MM.1S (cell line): ENCODE measurements around the gene MEIOSIN.

Source experiments
- DNase-seq: peaks from one replicate; pipeline ENCODE4 v3.0.0-alpha.2; 2015
- H2AFZ ChIP-seq: fragments of 300-600 bp; sonication (generic); 2 replicates; pipeline ENCODE4 v1.6.0; 2016; ENCODE audit warnings: antibody characterized with exemption, low read length
- H3F3A ChIP-seq: fragments of 300-600 bp; sonication (generic); 2 replicates; pipeline ENCODE4 v1.6.1; 2016; ENCODE audit warnings: mild to moderate bottlenecking, antibody characterized with exemption, low read length, moderate library complexity, mixed read lengths; ENCODE audit not compliant: insufficient read depth
- H3K27ac ChIP-seq: fragments of 300-600 bp; sonication (generic); 2 replicates; pipeline ENCODE4 v1.5.1; 2016; ENCODE audit warnings: mild to moderate bottlenecking, low read length
- H3K27me3 ChIP-seq: fragments of 300-600 bp; sonication (generic); replicated peaks from 2 replicates; pipeline ENCODE4 v1.6.0; 2016; ENCODE audit warnings: low read length; ENCODE audit not compliant: insufficient read depth
- H3K36me3 ChIP-seq: fragments of 300-600 bp; sonication (generic); replicated peaks from 2 replicates; pipeline ENCODE4 v1.6.1; 2016; ENCODE audit warnings: mild to moderate bottlenecking, low read length, mixed read lengths; ENCODE audit not compliant: insufficient read depth
- H3K4me1 ChIP-seq: fragments of 300-600 bp; sonication (generic); 2 replicates; pipeline ENCODE4 v1.6.1; 2016; ENCODE audit warnings: low read length, mixed read lengths
- H3K4me2 ChIP-seq: fragments of 300-600 bp; sonication (generic); 2 replicates; pipeline ENCODE4 v1.6.0; 2016; ENCODE audit warnings: low read depth, low read length
- H3K4me3 ChIP-seq: fragments of 300-600 bp; sonication (generic); 2 replicates; pipeline ENCODE4 v1.5.1; 2016; ENCODE audit warnings: low read length, mixed read lengths
- H3K79me2 ChIP-seq: fragments of 300-600 bp; sonication (generic); 2 replicates; pipeline ENCODE4 v1.6.1; 2016; ENCODE audit warnings: mixed run types, low read length, mixed read lengths
- H3K9ac ChIP-seq: fragments of 300-600 bp; sonication (generic); 2 replicates; pipeline ENCODE4 v1.6.1; 2016; ENCODE audit warnings: low read length, mixed read lengths
- H3K9me2 ChIP-seq: fragments of 300-600 bp; sonication (generic); replicated peaks from 2 replicates; pipeline ENCODE4 v1.6.1; 2016; ENCODE audit warnings: mild to moderate bottlenecking, low read length, mixed read lengths; ENCODE audit not compliant: insufficient read depth
- H3K9me3 ChIP-seq: fragments of 300-600 bp; sonication (generic); replicated peaks from 2 replicates; pipeline ENCODE4 v1.6.1; 2016; ENCODE audit warnings: mild to moderate bottlenecking, low read length, mixed read lengths; ENCODE audit not compliant: insufficient read depth
- H4K20me1 ChIP-seq: fragments of 300-600 bp; sonication (generic); 2 replicates; pipeline ENCODE4 v1.6.1; 2016; ENCODE audit warnings: mild to moderate bottlenecking, low read length, moderate library complexity, mixed read lengths; ENCODE audit not compliant: insufficient read depth
- EZH2 ChIP-seq: fragments of 300-600 bp; sonication (generic); optimal IDR thresholded peaks from 2 replicates; pipeline ENCODE3; 2017; ENCODE audit warnings: low read depth, mild to moderate bottlenecking, antibody characterized with exemption, low read length, mixed read lengths
- EZH2phosphoT487 ChIP-seq: fragments of 300-600 bp; sonication (generic); IDR thresholded peaks from 2 replicates; pipeline ENCODE4 v1.6.1; 2018; ENCODE audit warnings: antibody characterized with exemption, low read length
- TF ChIP-seq, protein P1 (sequence below): fragments of 300-600 bp; sonication (generic); IDR thresholded peaks from 2 replicates; pipeline ENCODE4 v1.5.1; 2016; ENCODE audit warnings: antibody characterized with exemption, low read length, mixed read lengths

The MEIOSIN gene

DNA sequence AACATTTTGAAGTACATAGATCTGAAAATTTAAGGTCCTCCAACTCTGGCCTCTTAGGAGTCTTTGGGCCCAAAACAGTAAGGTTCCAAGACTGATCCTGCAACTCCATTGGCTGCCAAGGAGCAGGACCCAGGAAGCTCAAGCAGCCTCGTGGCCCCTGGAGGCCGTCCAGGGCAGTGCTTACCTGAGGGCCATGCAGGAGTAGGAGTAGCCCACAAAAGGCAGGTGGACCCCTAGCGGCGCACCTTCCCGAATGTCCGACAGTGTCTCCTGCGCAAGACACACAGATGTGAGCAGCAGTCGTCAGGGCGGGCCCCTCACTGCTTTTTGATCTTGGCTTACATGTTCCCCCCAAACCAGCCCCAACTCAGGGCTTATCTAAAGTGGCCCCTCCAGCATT, 41.5 kb downstream of the MEIOSIN start:
- no peaks in the 10 kb centered on the region for H3K79me2 ChIP-seq
- no peak overlapping the region for H2AFZ ChIP-seq
- no peaks in the 10 kb centered on the region for H3K9me2 ChIP-seq
- no peak overlapping the region for H3K9ac ChIP-seq
- no peak overlapping the region for H3K4me3 ChIP-seq
- no peaks in the 10 kb centered on the region for H3K36me3 ChIP-seq
- peaks cover 7% of the 10 kb centered on the region for H3K4me1 ChIP-seq
- TF ChIP-seq EZH2phosphoT487 (no peak), EZH2 (no peak)
- TF ChIP-seq, protein P1, sequence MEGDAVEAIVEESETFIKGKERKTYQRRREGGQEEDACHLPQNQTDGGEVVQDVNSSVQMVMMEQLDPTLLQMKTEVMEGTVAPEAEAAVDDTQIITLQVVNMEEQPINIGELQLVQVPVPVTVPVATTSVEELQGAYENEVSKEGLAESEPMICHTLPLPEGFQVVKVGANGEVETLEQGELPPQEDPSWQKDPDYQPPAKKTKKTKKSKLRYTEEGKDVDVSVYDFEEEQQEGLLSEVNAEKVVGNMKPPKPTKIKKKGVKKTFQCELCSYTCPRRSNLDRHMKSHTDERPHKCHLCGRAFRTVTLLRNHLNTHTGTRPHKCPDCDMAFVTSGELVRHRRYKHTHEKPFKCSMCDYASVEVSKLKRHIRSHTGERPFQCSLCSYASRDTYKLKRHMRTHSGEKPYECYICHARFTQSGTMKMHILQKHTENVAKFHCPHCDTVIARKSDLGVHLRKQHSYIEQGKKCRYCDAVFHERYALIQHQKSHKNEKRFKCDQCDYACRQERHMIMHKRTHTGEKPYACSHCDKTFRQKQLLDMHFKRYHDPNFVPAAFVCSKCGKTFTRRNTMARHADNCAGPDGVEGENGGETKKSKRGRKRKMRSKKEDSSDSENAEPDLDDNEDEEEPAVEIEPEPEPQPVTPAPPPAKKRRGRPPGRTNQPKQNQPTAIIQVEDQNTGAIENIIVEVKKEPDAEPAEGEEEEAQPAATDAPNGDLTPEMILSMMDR: no peak
- H4K20me1 ChIP-seq: no peaks in the 10 kb centered on the region
- H3F3A ChIP-seq: peaks cover 11% of the 10 kb centered on the region
- no peak for DNase-seq
- H3K27ac ChIP-seq: no peak overlapping the region
- no peaks in the 10 kb centered on the region for H3K27me3 ChIP-seq
- no peaks in the 10 kb centered on the region for H3K9me3 ChIP-seq
- no peak overlapping the region for H3K4me2 ChIP-seq

DNA sequence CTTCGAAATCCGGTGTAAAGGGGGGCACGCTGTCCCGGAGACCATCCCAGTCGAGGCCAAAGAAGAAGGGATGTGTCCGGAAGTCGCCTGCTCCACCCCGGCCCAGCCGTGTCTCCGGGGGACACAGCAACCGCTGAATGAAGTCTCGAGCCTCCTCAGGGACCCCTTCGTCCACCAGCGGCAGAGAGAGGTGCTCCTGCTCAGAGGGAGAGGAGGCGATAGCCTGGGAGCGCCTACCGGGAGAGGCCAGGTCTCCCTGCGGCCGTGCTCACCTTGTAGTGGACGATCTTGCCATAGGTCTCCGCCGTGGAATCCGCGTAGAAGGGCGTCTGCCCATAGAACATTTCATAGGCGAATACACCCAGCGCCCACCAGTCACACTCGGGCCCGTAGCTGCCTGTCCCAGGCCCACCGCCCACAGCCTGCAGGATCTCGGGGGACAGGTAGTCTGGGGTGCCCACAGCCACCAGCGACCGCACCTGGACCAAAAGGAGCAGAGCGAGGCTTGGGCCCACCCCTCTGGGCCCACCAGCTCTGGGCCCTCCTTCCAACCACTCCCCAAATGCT, 44.2 kb downstream of the MEIOSIN start:
- no peak for DNase-seq
- Histone ChIP-seq H4K20me1 (no peaks in the 10 kb centered on the region), H3K9me2 (no peaks in the 10 kb centered on the region), H3K27me3 (no peaks in the 10 kb centered on the region), H3K4me1 (0 out of 2 replicates have a peak, but pooled peaks cover 6% of the 10 kb centered on the region), H3K9me3 (no peaks in the 10 kb centered on the region), H3K79me2 (no peaks in the 10 kb centered on the region), H3K4me2 (no peak overlapping the region), H3K9ac (no peak overlapping the region), H3K4me3 (no peak overlapping the region), H3F3A (peaks cover 6% of the 10 kb centered on the region), H2AFZ (no peak overlapping the region), H3K27ac (no peak overlapping the region), H3K36me3 (no peaks in the 10 kb centered on the region)
- TF ChIP-seq EZH2 (no peak), EZH2phosphoT487 (no peak)
- TF ChIP-seq, protein P1: no peak

DNA sequence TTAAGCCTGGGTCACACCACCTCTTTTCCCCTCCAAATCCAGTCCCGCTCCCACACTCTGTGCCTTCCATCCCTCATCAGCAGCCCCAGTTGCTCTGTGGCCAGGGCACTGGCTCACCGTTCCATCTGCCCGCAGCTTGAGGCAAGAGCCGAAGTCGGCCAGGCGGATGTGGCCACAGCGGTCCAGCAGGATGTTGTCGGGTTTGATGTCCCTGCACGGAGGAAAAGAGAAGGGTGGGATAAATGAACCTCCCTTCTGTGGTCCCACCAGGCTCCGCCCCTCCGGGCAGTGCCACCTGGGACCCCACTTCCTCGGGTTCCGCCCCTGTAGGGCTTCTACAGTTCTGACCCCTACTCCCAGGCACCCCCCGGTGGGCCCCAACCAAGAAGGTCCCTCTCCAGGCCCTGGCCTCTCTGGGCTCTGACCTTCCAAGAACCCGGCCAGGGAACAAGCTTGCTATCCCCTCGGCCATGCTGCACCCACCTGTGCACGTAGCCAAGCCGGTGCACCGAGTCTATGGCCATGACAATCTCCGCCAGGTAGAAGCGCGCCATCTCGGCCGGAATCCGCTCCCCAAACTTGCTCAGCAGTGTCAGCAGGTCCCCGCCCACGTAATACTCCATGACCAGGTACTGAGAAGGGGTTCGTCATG, 44.9 kb downstream of the MEIOSIN start:
- Histone ChIP-seq H3K9ac (no peak overlapping the region), H3K4me3 (no peak overlapping the region), H3K27me3 (no peaks in the 10 kb centered on the region), H2AFZ (no peak overlapping the region), H4K20me1 (no peaks in the 10 kb centered on the region), H3F3A (peaks cover 6% of the 10 kb centered on the region; the same call in 1 of the 2 replicates), H3K4me2 (no peak overlapping the region), H3K9me2 (no peaks in the 10 kb centered on the region), H3K4me1 (0 out of 2 replicates have a peak, but pooled peaks cover 6% of the 10 kb centered on the region), H3K27ac (no peak overlapping the region), H3K9me3 (no peaks in the 10 kb centered on the region), H3K36me3 (no peaks in the 10 kb centered on the region), H3K79me2 (no peaks in the 10 kb centered on the region)
- no peak for DNase-seq
- no peak for TF ChIP-seq EZH2
- TF ChIP-seq, protein P1: no peak
- TF ChIP-seq EZH2phosphoT487: no peak
